ENCODE results near the gene DHRS13.
"Not testable (repeated sequence)": the region's sequence is repeated elsewhere in the genome, so short reads cannot be mapped to it uniquely, and the experiment has no call there.

DNA sequence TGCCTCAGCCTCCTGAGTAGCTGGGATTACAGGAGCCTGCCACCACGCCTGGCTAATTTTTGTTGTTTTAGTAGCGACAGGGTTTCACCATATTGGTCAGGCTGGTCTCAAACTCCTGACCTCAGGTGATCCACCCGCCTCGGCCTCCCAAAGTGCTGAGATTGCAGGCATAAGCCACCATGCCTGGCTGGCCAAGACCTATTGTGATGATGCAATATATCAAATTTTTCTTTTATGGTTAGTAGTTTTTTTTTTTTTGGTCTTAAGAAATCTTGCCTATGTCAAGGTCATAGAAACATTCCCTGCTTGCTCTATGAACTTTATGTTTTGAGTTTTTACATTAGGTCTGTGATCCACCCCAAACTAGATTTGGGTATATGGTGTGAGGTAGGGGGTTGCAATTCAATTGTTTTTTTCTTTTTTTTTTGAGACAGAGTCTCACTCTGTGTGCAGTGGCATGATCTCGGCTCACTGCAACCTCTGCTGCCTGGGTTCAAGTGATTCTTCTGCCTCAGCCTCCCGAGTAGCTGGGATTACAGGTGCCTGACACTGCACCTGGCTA lies 25.6 kb downstream of the DHRS13 start:
- TF ChIP-seq, protein P1, sequence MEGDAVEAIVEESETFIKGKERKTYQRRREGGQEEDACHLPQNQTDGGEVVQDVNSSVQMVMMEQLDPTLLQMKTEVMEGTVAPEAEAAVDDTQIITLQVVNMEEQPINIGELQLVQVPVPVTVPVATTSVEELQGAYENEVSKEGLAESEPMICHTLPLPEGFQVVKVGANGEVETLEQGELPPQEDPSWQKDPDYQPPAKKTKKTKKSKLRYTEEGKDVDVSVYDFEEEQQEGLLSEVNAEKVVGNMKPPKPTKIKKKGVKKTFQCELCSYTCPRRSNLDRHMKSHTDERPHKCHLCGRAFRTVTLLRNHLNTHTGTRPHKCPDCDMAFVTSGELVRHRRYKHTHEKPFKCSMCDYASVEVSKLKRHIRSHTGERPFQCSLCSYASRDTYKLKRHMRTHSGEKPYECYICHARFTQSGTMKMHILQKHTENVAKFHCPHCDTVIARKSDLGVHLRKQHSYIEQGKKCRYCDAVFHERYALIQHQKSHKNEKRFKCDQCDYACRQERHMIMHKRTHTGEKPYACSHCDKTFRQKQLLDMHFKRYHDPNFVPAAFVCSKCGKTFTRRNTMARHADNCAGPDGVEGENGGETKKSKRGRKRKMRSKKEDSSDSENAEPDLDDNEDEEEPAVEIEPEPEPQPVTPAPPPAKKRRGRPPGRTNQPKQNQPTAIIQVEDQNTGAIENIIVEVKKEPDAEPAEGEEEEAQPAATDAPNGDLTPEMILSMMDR (IDR thresholded peaks at IDR 0.05; ENCODE audit: low read length): not testable (repeated sequence)
- TF ChIP-seq EZH2 (IDR thresholded peaks at IDR 0.05; ENCODE audit: borderline replicate concordance, low read length): not testable (repeated sequence)
